Mucosa of stomach (tissue), 1 donor: ENCODE measurements around the gene BEAN1.
A peak's percentile ranks its signal among the peaks of the same experiment; 100 is the strongest.

Source experiments
- H3K27me3 ChIP-seq: one replicate; pipeline ENCODE4 v1.7.0; 2013; ENCODE audit warnings: mild to moderate bottlenecking, low read length; ENCODE audit not compliant: control insufficient read depth, insufficient read depth
- H3K36me3 ChIP-seq: one replicate; pipeline ENCODE4 v1.7.0; 2013; ENCODE audit warnings: low read length; ENCODE audit not compliant: control insufficient read depth, insufficient read depth
- H3K4me1 ChIP-seq: one replicate; pipeline ENCODE4 v1.7.0; 2013; ENCODE audit warnings: mild to moderate bottlenecking, low read length; ENCODE audit not compliant: control insufficient read depth, insufficient read depth
- H3K4me3 ChIP-seq: one replicate; pipeline ENCODE4 v1.7.0; 2013; ENCODE audit warnings: low read length
- H3K9ac ChIP-seq: one replicate; pipeline ENCODE4 v1.7.0; 2013; ENCODE audit warnings: mild to moderate bottlenecking, low read length, moderate library complexity
- H3K9me3 ChIP-seq: one replicate; pipeline ENCODE4 v1.7.0; 2013; ENCODE audit warnings: mild to moderate bottlenecking, low read length, moderate library complexity; ENCODE audit not compliant: control insufficient read depth
- donor health status: Pancreatic carcinoma.

BEAN1 gene

GRCh38 chr16:66400503-66401380, 26.4 kb upstream of the BEAN1 start:
- H3K4me1 ChIP-seq = no peaks in the 10 kb centered on the region
- no peaks in the 10 kb centered on the region for H3K36me3 ChIP-seq
- peaks cover 5% of the 10 kb centered on the region for H3K27me3 ChIP-seq
- no peaks in the 10 kb centered on the region for H3K9me3 ChIP-seq
- H3K4me3 ChIP-seq = no peak overlapping the region
- H3K9ac ChIP-seq = no peak overlapping the region

DNA sequence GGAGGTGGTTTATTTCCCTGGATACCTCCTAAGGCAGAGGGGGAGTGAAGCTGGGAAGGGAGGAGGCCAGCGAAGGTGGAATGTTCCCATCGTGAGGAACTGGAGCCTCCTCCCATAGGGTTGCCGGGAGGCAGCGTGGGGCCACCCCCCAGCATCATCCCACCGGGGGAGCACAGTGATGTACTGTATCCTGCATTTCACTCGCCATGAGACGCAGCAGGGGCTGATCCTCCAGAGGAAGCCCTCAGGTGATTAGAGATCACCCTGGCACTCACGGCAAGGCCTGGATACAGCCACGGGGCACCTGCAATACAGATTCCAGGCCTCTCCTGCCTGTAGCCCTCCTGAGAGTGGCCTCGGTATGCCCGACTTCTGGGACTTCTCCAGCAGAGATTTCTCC, 25.5 kb upstream of the BEAN1 start:
- H3K4me3 ChIP-seq = no peak overlapping the region
- H3K9ac ChIP-seq = no peak overlapping the region
- H3K9me3 ChIP-seq = no peaks in the 10 kb centered on the region
- H3K4me1 ChIP-seq = no peaks in the 10 kb centered on the region
- H3K36me3 ChIP-seq = no peaks in the 10 kb centered on the region
- peaks cover 8% of the 10 kb centered on the region for H3K27me3 ChIP-seq

DNA sequence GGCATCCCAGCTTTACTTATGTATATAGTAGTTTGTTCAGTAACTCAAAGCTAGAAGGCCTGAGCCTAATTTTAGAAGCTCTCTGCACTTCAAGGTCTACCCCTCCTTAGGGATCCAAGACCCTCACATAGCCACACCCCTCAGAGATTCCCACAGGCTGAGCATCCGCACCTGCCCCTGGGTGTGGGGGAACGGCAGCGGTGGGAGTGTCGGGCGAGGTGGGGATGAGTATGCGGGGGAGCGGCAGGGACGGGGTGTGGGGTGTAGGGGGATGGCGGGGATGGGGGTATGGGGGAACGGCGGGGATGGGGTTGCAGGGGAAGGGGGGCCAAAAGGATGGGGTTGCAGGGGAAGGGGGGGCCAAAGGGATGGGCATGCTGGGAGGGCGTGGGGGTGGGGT, 24.9 kb upstream of the BEAN1 start:
- Histone ChIP-seq H3K4me3 (no peak overlapping the region), H3K36me3 (no peaks in the 10 kb centered on the region), H3K9ac (no peak overlapping the region), H3K27me3 (peaks cover 8% of the 10 kb centered on the region), H3K9me3 (no peaks in the 10 kb centered on the region), H3K4me1 (no peaks in the 10 kb centered on the region)

DNA sequence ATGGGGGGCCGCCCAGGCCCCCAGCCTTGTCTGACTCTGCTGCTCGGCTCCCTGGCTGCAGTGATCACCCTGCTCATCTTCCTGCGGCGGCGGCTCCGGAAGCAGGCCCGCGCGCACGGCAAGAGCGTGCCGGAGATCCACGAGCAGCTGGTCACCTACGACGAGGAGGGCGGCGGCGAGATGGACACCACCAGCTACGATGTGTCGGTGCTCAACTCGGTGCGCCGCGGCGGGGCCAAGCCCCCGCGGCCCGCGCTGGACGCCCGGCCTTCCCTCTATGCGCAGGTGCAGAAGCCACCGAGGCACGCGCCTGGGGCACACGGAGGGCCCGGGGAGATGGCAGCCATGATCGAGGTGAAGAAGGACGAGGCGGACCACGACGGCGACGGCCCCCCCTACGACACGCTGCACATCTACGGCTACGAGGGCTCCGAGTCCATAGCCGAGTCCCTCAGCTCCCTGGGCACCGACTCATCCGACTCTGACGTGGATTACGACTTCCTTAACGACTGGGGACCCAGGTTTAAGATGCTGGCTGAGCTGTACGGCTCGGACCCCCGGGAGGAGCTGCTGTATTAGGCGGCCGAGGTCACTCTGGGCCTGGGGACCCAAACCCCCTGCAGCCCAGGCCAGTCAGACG, 24.4 kb upstream of the BEAN1 start:
- Histone ChIP-seq H3K4me1 (no peaks in the 10 kb centered on the region), H3K36me3 (no peaks in the 10 kb centered on the region), H3K9ac (no peak overlapping the region), H3K4me3 (no peak overlapping the region), H3K9me3 (no peaks in the 10 kb centered on the region), H3K27me3 (peaks cover 8% of the 10 kb centered on the region)

- Histone ChIP-seq H3K4me3 (no peak overlapping the region), H3K9me3 (no peaks in the 10 kb centered on the region), H3K4me1 (peaks cover 6% of the 10 kb centered on the region), H3K36me3 (no peaks in the 10 kb centered on the region), H3K9ac (no peak overlapping the region), H3K27me3 (peaks cover 8% of the 10 kb centered on the region)
These were observed 23.5 kb upstream of the BEAN1 start for GRCh38 chr16:66403531-66404145.

GRCh38 chr16:66405057-66405783, 21.9 kb upstream of the BEAN1 start:
- no peak overlapping the region for H3K4me3 ChIP-seq
- peaks cover 8% of the 10 kb centered on the region for H3K27me3 ChIP-seq
- H3K36me3 ChIP-seq = no peaks in the 10 kb centered on the region
- H3K9me3 ChIP-seq = no peaks in the 10 kb centered on the region
- H3K9ac ChIP-seq = no peak overlapping the region
- H3K4me1 ChIP-seq = peaks cover 9% of the 10 kb centered on the region

DNA sequence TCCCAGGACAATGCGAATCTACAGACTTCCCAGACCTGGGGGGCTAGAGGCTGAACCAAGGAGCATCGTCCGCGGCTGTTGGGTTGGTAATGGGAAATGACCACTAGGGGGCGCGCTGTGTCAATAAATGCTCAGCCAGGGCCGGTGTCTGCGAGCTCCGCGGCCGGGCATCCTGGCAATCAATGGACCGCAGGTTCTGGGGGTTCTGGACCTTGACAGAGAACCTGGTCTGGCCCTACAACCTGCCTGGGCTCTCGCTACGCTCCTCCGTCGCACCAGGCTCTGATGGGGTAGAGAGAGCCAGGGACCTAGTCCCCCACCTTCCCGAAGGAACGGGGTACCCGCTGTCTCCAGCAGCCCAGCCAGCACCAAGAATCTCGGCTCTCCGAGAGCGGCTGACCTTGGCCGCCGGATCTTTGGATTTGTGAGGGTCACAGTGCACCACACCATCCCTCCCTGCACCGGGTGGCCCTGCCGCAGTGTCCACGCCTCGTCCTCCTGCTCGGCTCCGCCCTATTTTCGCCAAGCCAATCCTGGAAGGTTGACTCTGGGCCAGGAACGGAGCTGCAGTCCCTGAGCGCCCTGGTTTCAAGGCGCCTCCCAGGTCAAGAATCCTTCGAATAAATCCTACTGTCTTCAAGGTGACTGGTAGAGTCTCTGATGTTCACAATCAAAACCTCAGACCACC, 20.4 kb upstream of the BEAN1 start:
- H3K4me1 ChIP-seq = peaks cover 9% of the 10 kb centered on the region
- H3K9ac ChIP-seq = no peak overlapping the region
- no peaks in the 10 kb centered on the region for H3K9me3 ChIP-seq
- no peaks in the 10 kb centered on the region for H3K36me3 ChIP-seq
- peaks cover 8% of the 10 kb centered on the region for H3K27me3 ChIP-seq
- peak overlapping the region; percentile 3 for H3K4me3 ChIP-seq

DNA sequence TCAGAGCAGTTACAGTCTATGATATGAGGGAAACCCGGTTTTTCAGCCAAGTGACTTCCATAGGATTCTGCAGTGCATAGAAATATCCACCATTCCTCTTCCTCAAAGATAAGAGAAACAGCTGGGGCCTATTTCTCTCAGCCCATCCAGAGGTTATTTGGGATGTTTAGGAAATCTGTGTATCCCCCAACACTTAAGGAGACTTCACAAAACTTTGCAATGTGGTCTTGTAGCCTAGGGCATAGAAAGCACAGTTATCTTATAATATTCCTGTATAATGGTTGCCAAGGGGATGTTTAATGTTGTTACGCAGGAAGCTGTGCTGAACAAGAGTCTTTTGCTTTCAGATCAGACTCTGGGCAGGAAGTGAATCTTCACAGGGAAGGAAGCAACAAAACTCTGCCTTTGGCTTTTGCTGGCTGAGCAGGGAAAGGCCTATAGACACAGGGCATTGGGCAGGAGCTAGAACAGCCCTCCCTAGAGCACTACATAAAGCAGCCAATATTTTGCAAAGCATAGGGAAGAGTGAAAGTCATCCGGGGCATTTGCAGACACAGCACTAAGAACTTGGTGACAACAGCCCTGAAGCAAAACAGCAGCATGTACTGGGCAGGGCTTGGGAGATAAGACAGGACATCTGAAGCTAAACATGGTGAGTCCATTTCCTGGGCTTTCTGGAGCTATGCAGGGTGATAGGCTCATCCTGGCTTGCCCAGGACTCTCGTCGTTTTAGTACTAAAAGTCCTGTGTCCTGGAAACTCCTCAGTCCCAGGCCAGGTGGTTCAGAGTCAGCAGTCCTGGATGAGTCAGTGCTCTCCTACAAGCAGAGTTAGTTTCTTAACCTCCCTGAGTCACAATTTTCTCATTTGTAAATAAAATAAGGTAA, 18.7 kb upstream of the BEAN1 start:
- Histone ChIP-seq H3K9me3 (no peaks in the 10 kb centered on the region), H3K4me1 (peaks cover 9% of the 10 kb centered on the region), H3K9ac (no peak overlapping the region), H3K36me3 (no peaks in the 10 kb centered on the region), H3K27me3 (peaks cover 8% of the 10 kb centered on the region), H3K4me3 (no peak overlapping the region)

GRCh38 chr16:66409156-66409555, 17.9 kb upstream of the BEAN1 start:
- no peak overlapping the region for H3K9ac ChIP-seq
- no peaks in the 10 kb centered on the region for H3K36me3 ChIP-seq
- H3K9me3 ChIP-seq = no peaks in the 10 kb centered on the region
- peaks cover 9% of the 10 kb centered on the region for H3K4me1 ChIP-seq
- H3K27me3 ChIP-seq = peaks cover 6% of the 10 kb centered on the region
- no peak overlapping the region for H3K4me3 ChIP-seq

DNA sequence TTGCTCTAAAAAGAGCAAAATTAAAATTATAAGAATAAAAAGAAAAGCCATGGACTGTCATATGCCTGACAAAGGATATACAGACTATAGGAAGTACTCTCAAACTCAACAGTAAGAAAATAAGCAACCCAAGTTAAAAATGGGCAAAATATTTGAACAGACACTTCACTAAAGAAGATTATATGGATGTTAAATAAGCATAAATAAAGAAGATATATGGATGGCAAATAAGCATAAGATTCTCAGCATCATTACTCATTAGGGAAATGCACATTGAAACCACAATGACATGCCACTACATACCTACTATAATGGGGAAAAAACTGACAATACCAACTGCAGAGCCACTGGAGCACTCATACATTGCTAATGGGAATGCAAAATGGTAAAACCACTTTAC, 14.9 kb upstream of the BEAN1 start:
- Histone ChIP-seq H3K4me1 (peaks cover 9% of the 10 kb centered on the region), H3K4me3 (no peak overlapping the region), H3K27me3 (no peaks in the 10 kb centered on the region), H3K9me3 (no peaks in the 10 kb centered on the region), H3K36me3 (no peaks in the 10 kb centered on the region), H3K9ac (no peak overlapping the region)

DNA sequence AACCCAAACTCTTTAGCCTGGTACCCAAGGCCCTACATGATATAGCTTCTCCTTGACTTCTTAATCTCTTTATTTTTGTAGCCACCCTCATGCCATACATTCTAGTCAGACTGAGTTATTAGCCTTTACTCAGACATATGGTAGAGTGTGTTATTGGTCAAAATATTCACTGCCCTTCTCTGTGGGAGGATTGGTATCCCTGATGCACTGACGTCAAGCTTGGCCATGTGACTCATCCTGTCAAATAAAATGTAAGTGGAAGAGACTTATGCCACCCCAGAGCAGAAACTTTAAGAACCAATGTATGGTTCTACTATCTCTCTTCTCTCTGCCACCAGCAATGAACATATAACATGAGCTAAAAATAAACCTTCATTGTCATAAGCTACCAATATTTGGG, 12.2 kb upstream of the BEAN1 start:
- H3K36me3 ChIP-seq = no peaks in the 10 kb centered on the region
- H3K4me1 ChIP-seq = no peaks in the 10 kb centered on the region
- H3K27me3 ChIP-seq = no peaks in the 10 kb centered on the region
- no peaks in the 10 kb centered on the region for H3K9me3 ChIP-seq
- H3K9ac ChIP-seq = no peak overlapping the region
- H3K4me3 ChIP-seq = no peak overlapping the region
